MCF 10A (cell line): ENCODE measurements around the gene KIF21B. TPM values are rescaled to one million over a fixed set of nuclear protein-coding genes. Genes with fewer than 3 reads are reported as not detected.

Source experiments
- BruUV-seq: library from RNA; stranded (reverse); fragments of 400-500 nt; replicated peaks from 2 replicates; lab custom pipeline; 2021; lab: Mats Ljungman, UMichigan
- CTCF ChIA-PET: fragments of 300-600 bp; sonication (Branson Sonifier 250); formaldehyde crosslinking; extraction: SDS; loops from one replicate; lab custom pipeline; 2021; ENCODE audit warnings: antibody characterized with exemption, inconsistent platforms; lab: Yijun Ruan, JAX
- POLR2A ChIA-PET: fragments of 300-600, 350-650 bp; sonication (Branson Sonifier 250); formaldehyde crosslinking; extraction: SDS; loops from one replicate; lab custom pipeline; 2020; ENCODE audit warnings: antibody characterized with exemption, inconsistent platforms; lab: Yijun Ruan, JAX
- DNase-seq: peaks from one replicate; pipeline ENCODE4 v3.0.0-alpha.2; 2018; ENCODE audit not compliant: unreplicated experiment
- H3K27ac Mint-ChIP-seq: one replicate; pipeline ENCODE4 v1.8.0; 2022; ENCODE audit warnings: mild to moderate bottlenecking, low read depth, mixed read lengths; ENCODE audit not compliant: unreplicated experiment
- H3K27me3 Mint-ChIP-seq: one replicate; pipeline ENCODE4 v1.8.0; 2022; ENCODE audit warnings: mixed read lengths; ENCODE audit not compliant: insufficient read depth, unreplicated experiment
- H3K36me3 Mint-ChIP-seq: one replicate; pipeline ENCODE4 v1.8.0; 2022; ENCODE audit warnings: mild to moderate bottlenecking, moderate library complexity, mixed read lengths; ENCODE audit not compliant: insufficient read depth, unreplicated experiment
- H3K4me1 Mint-ChIP-seq: one replicate; pipeline ENCODE4 v1.8.0; 2022; ENCODE audit warnings: mixed read lengths; ENCODE audit not compliant: insufficient read depth, unreplicated experiment
- H3K4me3 Mint-ChIP-seq: one replicate; pipeline ENCODE4 v1.8.0; 2022; ENCODE audit warnings: mild to moderate bottlenecking, moderate library complexity, mixed read lengths; ENCODE audit not compliant: unreplicated experiment
- H3K9me3 Mint-ChIP-seq: one replicate; pipeline ENCODE4 v1.8.0; 2022; ENCODE audit warnings: mixed read lengths; ENCODE audit not compliant: unreplicated experiment
- intact Hi-C: fragments of 100-400 bp; cut with micrococcal nuclease; formaldehyde crosslinking; loops from 2 replicates; pipeline ENCODE4 v1.14.1; 2022
- total RNA-seq: library from RNA; stranded (reverse); gene quantifications from 2 replicates; pipeline ENCODE4 v1.2.3, GENCODE V29; 2022
- TF ChIP-seq, protein P1 (sequence below): fragments of 200-600 bp; IDR thresholded peaks from one replicate; pipeline ENCODE4 v1.8.0; 2022; ENCODE audit warnings: antibody characterized with exemption, mild to moderate bottlenecking; ENCODE audit not compliant: unreplicated experiment

The KIF21B gene
- total RNA-seq, 1 experiment from 2014 or later = 12.7 TPM

DNA sequence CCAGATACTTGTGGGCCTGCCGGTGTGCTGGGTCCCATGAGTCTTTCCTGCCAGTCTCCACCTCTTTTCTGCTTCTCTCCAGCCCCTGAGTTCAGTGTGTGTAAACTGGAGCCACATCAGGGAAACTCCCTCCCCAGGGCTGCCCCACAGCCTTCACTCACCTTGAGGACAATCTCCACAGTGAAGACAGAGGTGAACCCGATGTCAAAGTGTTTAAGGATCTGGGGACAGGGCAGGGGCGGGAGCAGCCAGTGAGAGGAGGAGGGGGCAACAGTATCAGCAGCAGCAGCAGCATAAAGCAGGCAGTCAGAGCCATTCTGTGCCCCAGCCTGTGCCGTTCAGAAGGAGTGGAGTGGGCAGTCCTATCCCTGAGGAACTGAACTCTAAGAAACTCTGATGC, 45.5 kb upstream of the KIF21B start:
- no TSS peak for BruUV-seq
- TF ChIP-seq, protein P1, sequence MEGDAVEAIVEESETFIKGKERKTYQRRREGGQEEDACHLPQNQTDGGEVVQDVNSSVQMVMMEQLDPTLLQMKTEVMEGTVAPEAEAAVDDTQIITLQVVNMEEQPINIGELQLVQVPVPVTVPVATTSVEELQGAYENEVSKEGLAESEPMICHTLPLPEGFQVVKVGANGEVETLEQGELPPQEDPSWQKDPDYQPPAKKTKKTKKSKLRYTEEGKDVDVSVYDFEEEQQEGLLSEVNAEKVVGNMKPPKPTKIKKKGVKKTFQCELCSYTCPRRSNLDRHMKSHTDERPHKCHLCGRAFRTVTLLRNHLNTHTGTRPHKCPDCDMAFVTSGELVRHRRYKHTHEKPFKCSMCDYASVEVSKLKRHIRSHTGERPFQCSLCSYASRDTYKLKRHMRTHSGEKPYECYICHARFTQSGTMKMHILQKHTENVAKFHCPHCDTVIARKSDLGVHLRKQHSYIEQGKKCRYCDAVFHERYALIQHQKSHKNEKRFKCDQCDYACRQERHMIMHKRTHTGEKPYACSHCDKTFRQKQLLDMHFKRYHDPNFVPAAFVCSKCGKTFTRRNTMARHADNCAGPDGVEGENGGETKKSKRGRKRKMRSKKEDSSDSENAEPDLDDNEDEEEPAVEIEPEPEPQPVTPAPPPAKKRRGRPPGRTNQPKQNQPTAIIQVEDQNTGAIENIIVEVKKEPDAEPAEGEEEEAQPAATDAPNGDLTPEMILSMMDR = no peak

DNA sequence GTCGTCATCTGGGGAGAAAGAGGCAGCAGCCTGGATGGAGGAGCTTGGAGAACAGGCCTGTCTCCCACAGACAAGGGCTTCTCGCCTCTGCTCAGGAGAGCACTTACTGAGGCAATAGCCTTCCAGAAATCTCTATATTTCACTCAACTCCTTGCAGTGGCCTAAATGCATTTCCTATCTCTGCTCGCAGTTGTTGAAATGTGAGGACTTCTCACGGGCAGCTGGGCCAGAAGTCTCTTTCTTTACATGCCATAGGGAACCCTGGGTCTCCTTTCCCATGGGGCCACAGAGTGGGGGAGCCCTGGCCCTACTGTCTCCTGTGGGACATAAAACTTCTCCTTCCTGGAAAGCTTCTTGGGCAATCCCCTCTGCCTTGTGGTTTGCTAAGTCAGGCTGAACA, 43.5 kb upstream of the KIF21B start:
- Mint-ChIP-seq H3K27me3 (peaks cover 49% of the 10 kb centered on the region), H3K9me3 (no peaks in the 10 kb centered on the region), H3K36me3 (no peaks in the 10 kb centered on the region), H3K4me3 (no peak overlapping the region), H3K27ac (no peak overlapping the region), H3K4me1 (peaks cover under 1% of the 10 kb centered on the region)
- TF ChIP-seq, protein P1 = no peak
- CTCF ChIA-PET = interaction anchor here (0.6 to 2.0 kb wide), 3 partner anchors 18 to 111 kb away, joined by 3 to 10 read pairs (median 5); no protein-coding TSS in a partner anchor
- intact Hi-C loops = no loop called here
- BruUV-seq = no TSS peak
- POLR2A ChIA-PET = interaction anchor here (0.7 to 1.1 kb wide), 3 partner anchors 11 to 117 kb away, joined by 3 read pairs; no protein-coding TSS in a partner anchor
- DNase-seq = no peak

More for the DNA sequence above, 45.5 kb upstream of the KIF21B start:
- DNase-seq = no peak
- peaks cover 7% of the 10 kb centered on the region for H3K4me1 Mint-ChIP-seq
- H3K4me3 Mint-ChIP-seq = no peak overlapping the region
- intact Hi-C loops = no loop called here
- ChIA-PET POLR2A (interaction anchor here (0.5 kb wide), 1 partner anchor 10 kb away, joined by 3 read pairs; no protein-coding TSS in a partner anchor), CTCF (interaction anchor here (0.5 to 2.5 kb wide), 2 partner anchors 89 to 367 kb away, joined by 3 to 10 read pairs; no protein-coding TSS in a partner anchor)
- peaks cover 49% of the 10 kb centered on the region for H3K27me3 Mint-ChIP-seq
- no peaks in the 10 kb centered on the region for H3K36me3 Mint-ChIP-seq
- H3K9me3 Mint-ChIP-seq = no peaks in the 10 kb centered on the region
- no peak overlapping the region for H3K27ac Mint-ChIP-seq

DNA sequence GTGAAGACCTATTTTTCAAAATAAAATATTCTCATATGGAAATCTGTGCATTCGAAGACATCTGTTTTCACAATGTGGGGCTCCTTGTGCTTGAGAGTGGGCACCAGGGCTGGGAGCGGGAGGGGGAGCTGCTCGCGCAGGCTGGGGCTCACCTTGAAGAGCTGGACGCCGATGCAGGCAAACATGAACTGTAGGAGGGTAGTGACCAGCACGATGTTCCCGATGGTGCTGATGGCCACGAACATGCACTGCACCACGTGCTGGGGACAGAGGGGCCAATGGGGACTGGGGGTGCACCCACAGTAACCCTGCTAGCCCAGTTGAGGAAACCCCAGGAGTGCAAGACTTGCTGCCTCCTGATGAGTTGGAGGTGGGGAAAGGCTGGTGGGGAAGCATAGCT, 42.2 kb upstream of the KIF21B start:
- no peak for DNase-seq
- POLR2A ChIA-PET = interaction anchor here (0.5 to 0.7 kb wide), 2 partner anchors 20 to 677 kb away, joined by 3 read pairs; no protein-coding TSS in a partner anchor
- H3K27ac Mint-ChIP-seq = no peak overlapping the region
- H3K4me1 Mint-ChIP-seq = no peaks in the 10 kb centered on the region
- TF ChIP-seq, protein P1 = no peak
- H3K27me3 Mint-ChIP-seq = peaks cover 41% of the 10 kb centered on the region
- CTCF ChIA-PET = interaction anchor here (0.6 to 1.8 kb wide), 7 partner anchors 8 to 576 kb away, joined by 3 to 9 read pairs (median 3); no protein-coding TSS in a partner anchor
- H3K36me3 Mint-ChIP-seq = no peaks in the 10 kb centered on the region
- no peaks in the 10 kb centered on the region for H3K9me3 Mint-ChIP-seq
- no TSS peak for BruUV-seq
- H3K4me3 Mint-ChIP-seq = no peak overlapping the region
- intact Hi-C loops = no loop called here

DNA sequence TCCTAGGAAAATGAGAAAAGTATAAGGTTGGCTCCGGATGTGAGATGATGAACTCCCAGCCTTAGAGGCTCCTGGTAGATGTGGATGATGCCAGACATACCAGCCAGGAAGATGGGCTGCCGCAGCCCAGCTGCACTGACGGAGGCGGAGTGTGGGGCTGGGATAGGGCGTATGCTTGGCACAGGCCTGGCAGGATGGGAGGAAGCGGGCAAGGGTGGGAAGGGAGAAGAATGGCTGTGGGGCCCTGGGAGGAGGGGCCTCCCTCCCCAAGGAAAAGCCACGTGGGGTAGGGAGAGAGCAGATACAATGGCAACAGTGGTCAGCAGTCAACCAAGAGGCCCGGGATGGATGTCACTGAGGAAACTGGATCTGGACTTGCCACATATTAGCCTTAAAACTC, 41.3 kb upstream of the KIF21B start:
- no TSS peak for BruUV-seq
- ChIA-PET POLR2A (interaction anchor here (0.5 to 0.7 kb wide), 2 partner anchors 20 to 378 kb away, joined by 3 read pairs; no protein-coding TSS in a partner anchor), CTCF (interaction anchor here (0.6 to 2.1 kb wide), 9 partner anchors 17 to 147 kb away, joined by 3 to 12 read pairs (median 4); no protein-coding TSS in a partner anchor)
- intact Hi-C loops = no loop called here
- peaks cover 33% of the 10 kb centered on the region for H3K27me3 Mint-ChIP-seq
- H3K4me1 Mint-ChIP-seq = peaks cover 8% of the 10 kb centered on the region
- no peak overlapping the region for H3K4me3 Mint-ChIP-seq
- no peak overlapping the region for H3K27ac Mint-ChIP-seq
- no peaks in the 10 kb centered on the region for H3K9me3 Mint-ChIP-seq
- no peak for DNase-seq
- no peaks in the 10 kb centered on the region for H3K36me3 Mint-ChIP-seq
- TF ChIP-seq, protein P1 = no peak
